HG03280 (cell line): Measurements from ENCODE around the gene TYW3.
"Not testable (repeated sequence)": the region's sequence is repeated elsewhere in the genome, so short reads cannot be mapped to it uniquely, and the experiment has no call there.

Experiments used
- ATAC-seq: cut with Tn5 transposase; IDR thresholded peaks from one replicate; pipeline ENCODE4 v1.9.1; 2021; ENCODE audit warnings: mild to moderate bottlenecking, moderate library complexity; ENCODE audit not compliant: unreplicated experiment

Gene TYW3

GRCh38 chr1:74729741-74730478, 3.0 kb upstream of the TYW3 start:
- ATAC-seq: no peak

- ATAC-seq: no peak
These were observed 1.4 kb upstream of the TYW3 start for GRCh38 chr1:74731399-74732052.

GRCh38 chr1:74732071-74732946, 643 bp upstream of the TYW3 start:
- ATAC-seq: peak; percentile 11

- peak; percentile 63 for ATAC-seq
These were observed 892 bp downstream of the TYW3 start for GRCh38 chr1:74733604-74734484.

GRCh38 chr1:74737333-74737732, 4.4 kb downstream of the TYW3 start:
- no peak for ATAC-seq

GRCh38 chr1:74740307-74740980, 7.5 kb downstream of the TYW3 start:
- ATAC-seq: not testable (repeated sequence)

- not testable (repeated sequence) for ATAC-seq
These were observed 12.3 kb downstream of the TYW3 start for GRCh38 chr1:74745247-74745646.

- ATAC-seq: peak; percentile 44
These were observed 16.0 kb downstream of the TYW3 start for GRCh38 chr1:74748960-74749359.

GRCh38 chr1:74753104-74753503, 20.2 kb downstream of the TYW3 start:
- no peak for ATAC-seq

- no peak for ATAC-seq
These were observed 22.5 kb downstream of the TYW3 start for GRCh38 chr1:74755475-74755874.

GRCh38 chr1:74756650-74757049, 23.7 kb downstream of the TYW3 start:
- not testable (repeated sequence) for ATAC-seq

- ATAC-seq: no peak
These were observed 30.9 kb downstream of the TYW3 start for GRCh38 chr1:74763807-74764206.

- ATAC-seq: no peak
These were observed 33.6 kb downstream of the TYW3 start for GRCh38 chr1:74766579-74766978.

- ATAC-seq: no peak
These were observed 34.5 kb downstream of the TYW3 start for GRCh38 chr1:74767490-74767889.

GRCh38 chr1:74771913-74772515, 39.1 kb downstream of the TYW3 start:
- ATAC-seq: peak; percentile 79

GRCh38 chr1:74772945-74773344, 40.0 kb downstream of the TYW3 start:
- no peak for ATAC-seq

- no peak for ATAC-seq
These were observed 40.6 kb downstream of the TYW3 start for GRCh38 chr1:74773582-74773981.

GRCh38 chr1:74775735-74776134, 42.8 kb downstream of the TYW3 start:
- no peak for ATAC-seq

- ATAC-seq: no peak
These were observed 44.6 kb downstream of the TYW3 start for GRCh38 chr1:74777525-74777924.

- no peak for ATAC-seq
These were observed 46.8 kb downstream of the TYW3 start for GRCh38 chr1:74779750-74780149.
